Vagina (tissue), 2 donors: ENCODE results near the gene TRIM34.

Source experiments
- CTCF ChIP-seq, 3 experiments: fragments of 450-650 bp in 2 of 3; fragments of 200-600 bp in 1 of 3; sonication (generic) in 1 of 3; IDR thresholded peaks; one replicate each; pipeline ENCODE4 v1.5.1; 2017 to 2019; ENCODE audit warnings: antibody characterized with exemption in 3 of 3, mild to moderate bottlenecking in 2 of 3, moderate library complexity in 2 of 3
- POLR2A ChIP-seq, 2 donors: fragments of 450-650 bp; IDR thresholded peaks; one replicate each; pipeline ENCODE4 v1.6.1; 2017; ENCODE audit warnings: antibody characterized with exemption in 2 of 2, mild to moderate bottlenecking in 2 of 2, moderate library complexity in 2 of 2
- POLR2AphosphoS5 ChIP-seq, 2 donors: sonication (generic); formaldehyde crosslinking; IDR thresholded peaks; one replicate each; pipeline ENCODE4 v1.9.0; 2017; ENCODE audit warnings: antibody characterized with exemption in 2 of 2, mild to moderate bottlenecking in 2 of 2, low read depth in 1 of 2; ENCODE audit not compliant: insufficient read depth in 1 of 2

GRCh38 chr11:5666402-5666793, 41.6 kb downstream of the TRIM34 start:
- TF ChIP-seq POLR2AphosphoS5 (IDR thresholded peaks at IDR 0.05; ENCODE audit: insufficient read depth in 1 of 2, low read depth in 1 of 2) (no peak), CTCF (IDR thresholded peaks at IDR 0.05) (no peak), POLR2A (IDR thresholded peaks at IDR 0.05) (no peak)
